DOHH2 (cell line): ENCODE results near the gene HAUS3.

Source experiments
- EZH2phosphoT487 ChIP-seq: fragments of 200-600 bp; sonication (generic); IDR thresholded peaks from 2 replicates; pipeline ENCODE4 v1.6.1; 2017; ENCODE audit warnings: borderline replicate concordance, mild to moderate bottlenecking, antibody characterized with exemption, low read length, moderate library complexity, mixed read lengths
- TF ChIP-seq, protein P1 (sequence below): fragments of 200-600 bp; sonication (generic); IDR thresholded peaks from one replicate; pipeline ENCODE4 v1.5.1; 2014; ENCODE audit warnings: antibody characterized with exemption, mild to moderate bottlenecking, low read depth, low read length; ENCODE audit not compliant: poor library complexity, severe bottlenecking

DNA sequence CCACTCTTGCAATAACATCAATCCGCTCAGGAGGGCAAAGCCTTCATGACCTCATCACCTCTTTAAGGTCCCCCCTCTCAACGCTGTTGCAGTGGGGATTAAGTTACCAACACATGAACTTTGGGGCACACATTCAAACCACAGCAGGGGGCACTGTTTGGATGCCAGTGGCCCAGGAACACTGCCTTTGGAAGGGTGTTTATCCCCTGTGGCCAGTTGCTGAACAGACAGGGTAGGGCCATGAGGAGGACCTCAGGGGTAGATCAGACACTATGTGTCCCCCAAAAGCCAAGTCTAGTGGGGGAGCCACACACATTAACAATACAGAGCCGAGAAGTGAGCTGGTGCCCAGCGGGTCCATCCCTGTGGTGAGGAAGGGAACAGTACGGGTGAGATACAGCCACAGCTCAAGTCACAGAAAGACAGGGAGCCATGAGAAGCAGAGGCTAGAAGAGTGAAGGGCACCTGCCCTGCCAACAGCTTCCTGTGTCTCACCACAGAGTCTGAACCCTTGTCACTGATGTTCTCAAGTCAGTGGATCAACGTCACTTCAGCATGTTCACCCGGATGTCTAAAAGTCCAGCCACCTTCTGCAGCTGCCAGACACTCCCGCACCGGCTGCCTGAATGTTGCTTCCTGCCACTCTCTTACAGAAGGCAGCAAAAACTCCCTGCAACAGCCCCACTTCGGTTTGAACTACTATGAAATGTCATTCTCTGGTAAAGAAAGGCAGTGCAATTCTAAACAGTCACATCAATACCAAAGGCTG lies 39.8 kb upstream of the HAUS3 start:
- TF ChIP-seq, protein P1, sequence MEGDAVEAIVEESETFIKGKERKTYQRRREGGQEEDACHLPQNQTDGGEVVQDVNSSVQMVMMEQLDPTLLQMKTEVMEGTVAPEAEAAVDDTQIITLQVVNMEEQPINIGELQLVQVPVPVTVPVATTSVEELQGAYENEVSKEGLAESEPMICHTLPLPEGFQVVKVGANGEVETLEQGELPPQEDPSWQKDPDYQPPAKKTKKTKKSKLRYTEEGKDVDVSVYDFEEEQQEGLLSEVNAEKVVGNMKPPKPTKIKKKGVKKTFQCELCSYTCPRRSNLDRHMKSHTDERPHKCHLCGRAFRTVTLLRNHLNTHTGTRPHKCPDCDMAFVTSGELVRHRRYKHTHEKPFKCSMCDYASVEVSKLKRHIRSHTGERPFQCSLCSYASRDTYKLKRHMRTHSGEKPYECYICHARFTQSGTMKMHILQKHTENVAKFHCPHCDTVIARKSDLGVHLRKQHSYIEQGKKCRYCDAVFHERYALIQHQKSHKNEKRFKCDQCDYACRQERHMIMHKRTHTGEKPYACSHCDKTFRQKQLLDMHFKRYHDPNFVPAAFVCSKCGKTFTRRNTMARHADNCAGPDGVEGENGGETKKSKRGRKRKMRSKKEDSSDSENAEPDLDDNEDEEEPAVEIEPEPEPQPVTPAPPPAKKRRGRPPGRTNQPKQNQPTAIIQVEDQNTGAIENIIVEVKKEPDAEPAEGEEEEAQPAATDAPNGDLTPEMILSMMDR, result peak; percentile 36
- TF ChIP-seq EZH2phosphoT487, result no peak
